HepG2 (cell line): ENCODE data around the gene APOA1. TPM values are rescaled to one million over a fixed set of nuclear protein-coding genes. Genes with fewer than 3 reads are reported as not detected.

ENCODE experiments used
- CENPX ChIP-seq: sonication (generic); formaldehyde crosslinking; IDR thresholded peaks from 2 replicates; pipeline ENCODE4 v1.9.0; 2021; ENCODE audit warnings: mild to moderate bottlenecking, missing genetic modification reagents, moderate library complexity
- HDAC6 ChIP-seq: fragments of 200-600 bp; sonication (generic); IDR thresholded peaks from 2 replicates; pipeline ENCODE4 v1.7.0; 2017; ENCODE audit warnings: mild to moderate bottlenecking, antibody characterized with exemption, low read length, low read depth
- HOXA9 ChIP-seq: sonication (generic); formaldehyde crosslinking; IDR thresholded peaks from 2 replicates; pipeline ENCODE4 v1.8.1; 2022; ENCODE audit warnings: missing genetic modification reagents, mild to moderate bottlenecking, moderate library complexity, borderline replicate concordance
- MAZ ChIP-seq, 2 experiments: sonication (generic) in 1 of 2; formaldehyde crosslinking in 1 of 2; IDR thresholded peaks; 2 replicates each; pipeline versions ENCODE4 v1.5.0 to v1.6.1; 2012 to 2020; ENCODE audit warnings: low read depth in 2 of 2, mild to moderate bottlenecking in 2 of 2, borderline replicate concordance in 1 of 2, improper control_type of control experiment in 1 of 2, low read length in 1 of 2, missing genetic modification reagents in 1 of 2, moderate library complexity in 1 of 2
- NAIF1 ChIP-seq: sonication (generic); formaldehyde crosslinking; IDR thresholded peaks from 2 replicates; pipeline ENCODE4 v1.5.0; 2020; ENCODE audit warnings: mild to moderate bottlenecking, missing genetic modification reagents, borderline replicate concordance
- NR2F6 ChIP-seq, 2 experiments: IDR thresholded peaks; 2 replicates each; pipeline ENCODE4 v1.6.1; 2016; ENCODE audit warnings: antibody characterized with exemption in 1 of 2, mild to moderate bottlenecking in 1 of 2
- PHF20 ChIP-seq: sonication (generic); formaldehyde crosslinking; IDR thresholded peaks from 2 replicates; pipeline ENCODE4 v1.5.0; 2020; ENCODE audit warnings: mild to moderate bottlenecking, missing genetic modification reagents
- SKI ChIP-seq: fragments of 450-650 bp; IDR thresholded peaks from one replicate; pipeline ENCODE4 v1.6.1; 2018; ENCODE audit warnings: mild to moderate bottlenecking; ENCODE audit not compliant: partially characterized antibody
- SMARCE1 ChIP-seq: fragments of 450-650 bp; IDR thresholded peaks from 2 replicates; pipeline ENCODE4 v1.6.1; 2017; ENCODE audit warnings: borderline replicate concordance
- TBX3 ChIP-seq: fragments of 450-650 bp; IDR thresholded peaks from 2 replicates; pipeline ENCODE4 v1.6.1; 2017; ENCODE audit warnings: antibody characterized with exemption, mild to moderate bottlenecking, inconsistent platforms, borderline replicate concordance
- ZNF83 ChIP-seq: sonication (generic); formaldehyde crosslinking; IDR thresholded peaks from 2 replicates; pipeline ENCODE4 v1.4.0; 2020; ENCODE audit warnings: missing genetic modification reagents, mild to moderate bottlenecking, borderline replicate concordance
- ZNF883 ChIP-seq: sonication (generic); formaldehyde crosslinking; IDR thresholded peaks from 2 replicates; pipeline ENCODE4 v1.5.1; 2020; ENCODE audit warnings: mild to moderate bottlenecking, missing genetic modification reagents; ENCODE audit errors: not compliant biosample characterization
- polyA plus RNA-seq, 8 experiments: library from polyadenylated mRNA; depleted of rRNA in 3 of 8; stranded (reverse) in 7 of 8; unstranded in 1 of 8; fragments of >200 nt; fragmentation: Illumina TruSeq in 4 of 8; extraction: Trizol in 4 of 8; gene quantifications; 2 replicates each; pipeline versions ENCODE4 v1.2.1 to v1.2.3, GENCODE V29; 2011 to 2016; ENCODE audit warnings: low read depth in 4 of 8, missing spikeins in 1 of 8, mixed read lengths in 1 of 8; ENCODE audit not compliant: insufficient read depth in 1 of 8
- total RNA-seq, 5 experiments: library from RNA; depleted of rRNA; stranded (reverse); fragments of >200 nt; fragmentation: Illumina TruSeq; extraction: Trizol; gene quantifications; 2 replicates each; pipeline ENCODE4 v1.2.3, GENCODE V29; 2016; ENCODE audit warnings: low read depth in 1 of 5
- TF ChIP-seq, protein P1 (sequence below): IDR thresholded peaks from 2 replicates; pipeline ENCODE4 v1.6.1; 2016; ENCODE audit warnings: low read depth, missing genetic modification reagents, missing compliant biosample characterization
- TF ChIP-seq, protein P2 (sequence below): IDR thresholded peaks from 2 replicates; pipeline ENCODE4 v1.6.1; 2018; ENCODE audit warnings: missing genetic modification reagents
- TF ChIP-seq, protein P3 (sequence below), 2 experiments: IDR thresholded peaks; 2 replicates each; pipeline ENCODE4 v1.6.1; 2011 to 2012; ENCODE audit warnings: low read length in 2 of 2, borderline replicate concordance in 1 of 2, low read depth in 1 of 2, mild to moderate bottlenecking in 1 of 2, moderate library complexity in 1 of 2
- TF ChIP-seq, protein P4 (sequence below): sonication (generic); formaldehyde crosslinking; conservative IDR thresholded peaks from 2 replicates; pipeline ENCODE4 v1.8.0; 2022; ENCODE audit warnings: low read depth, missing genetic modification reagents

APOA1 gene
- total and polyA plus RNA-seq, 2 of the 13 experiments (the other 11 are each of a cell fraction or from before 2014, with no cell fraction given) = 1,973 to 5,485 TPM

DNA sequence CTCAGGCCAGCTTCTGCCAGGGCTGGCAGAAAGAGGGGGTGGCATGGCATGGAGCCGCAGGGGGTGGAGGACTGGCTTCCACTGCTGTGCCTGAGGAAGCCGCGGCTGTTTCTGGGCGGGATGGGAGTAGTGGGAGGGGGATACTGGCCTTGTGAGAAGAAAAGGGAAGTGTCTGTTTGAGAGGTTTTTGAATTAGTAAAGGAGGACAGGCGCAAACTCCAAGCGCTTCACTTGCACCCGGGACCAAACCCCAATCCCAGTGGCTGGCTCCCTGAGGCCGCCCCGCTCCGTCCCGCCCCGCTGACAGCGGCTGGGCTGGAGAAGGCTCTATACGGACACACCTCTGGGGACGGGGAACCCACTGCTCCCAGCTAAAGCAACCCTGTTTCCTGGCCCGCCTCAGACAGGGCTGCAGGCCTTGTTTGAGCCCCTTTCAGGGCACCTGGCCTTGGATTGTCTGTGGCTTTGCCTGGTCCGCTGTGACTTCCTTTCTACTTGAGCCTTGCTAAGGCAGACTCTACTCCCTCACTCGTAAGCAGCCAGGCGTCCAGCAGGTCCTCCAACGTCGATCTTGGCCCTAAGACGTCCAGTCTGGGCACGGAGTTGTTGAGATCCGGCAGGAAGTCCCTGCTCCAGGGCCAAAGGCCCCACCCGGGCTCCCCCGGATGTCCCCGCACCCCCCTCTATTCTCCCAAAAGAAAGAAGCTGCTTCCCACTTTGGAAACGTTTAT lies 2.2 kb downstream of the APOA1 start (continued):
- no peak for TF ChIP-seq MAZ (IDR thresholded peaks at IDR 0.05; ENCODE audit: borderline replicate concordance, low read depth, low read length)
- no peak; the same call in 1 of the 2 replicates for TF ChIP-seq MAZ (CRISPR knock-in tag; IDR thresholded peaks at IDR 0.05; ENCODE audit: low read depth)
- no peak for TF ChIP-seq NR2F6 (IDR thresholded peaks at IDR 0.05)
- no peak for TF ChIP-seq NR2F6 (CRISPR knock-in tag; IDR thresholded peaks at IDR 0.05)
- TF ChIP-seq SMARCE1 = no peak
- no peak for TF ChIP-seq HDAC6
- no peak for TF ChIP-seq SKI
- TF ChIP-seq CENPX (CRISPR knock-in tag) = no peak
- TF ChIP-seq, protein P1, sequence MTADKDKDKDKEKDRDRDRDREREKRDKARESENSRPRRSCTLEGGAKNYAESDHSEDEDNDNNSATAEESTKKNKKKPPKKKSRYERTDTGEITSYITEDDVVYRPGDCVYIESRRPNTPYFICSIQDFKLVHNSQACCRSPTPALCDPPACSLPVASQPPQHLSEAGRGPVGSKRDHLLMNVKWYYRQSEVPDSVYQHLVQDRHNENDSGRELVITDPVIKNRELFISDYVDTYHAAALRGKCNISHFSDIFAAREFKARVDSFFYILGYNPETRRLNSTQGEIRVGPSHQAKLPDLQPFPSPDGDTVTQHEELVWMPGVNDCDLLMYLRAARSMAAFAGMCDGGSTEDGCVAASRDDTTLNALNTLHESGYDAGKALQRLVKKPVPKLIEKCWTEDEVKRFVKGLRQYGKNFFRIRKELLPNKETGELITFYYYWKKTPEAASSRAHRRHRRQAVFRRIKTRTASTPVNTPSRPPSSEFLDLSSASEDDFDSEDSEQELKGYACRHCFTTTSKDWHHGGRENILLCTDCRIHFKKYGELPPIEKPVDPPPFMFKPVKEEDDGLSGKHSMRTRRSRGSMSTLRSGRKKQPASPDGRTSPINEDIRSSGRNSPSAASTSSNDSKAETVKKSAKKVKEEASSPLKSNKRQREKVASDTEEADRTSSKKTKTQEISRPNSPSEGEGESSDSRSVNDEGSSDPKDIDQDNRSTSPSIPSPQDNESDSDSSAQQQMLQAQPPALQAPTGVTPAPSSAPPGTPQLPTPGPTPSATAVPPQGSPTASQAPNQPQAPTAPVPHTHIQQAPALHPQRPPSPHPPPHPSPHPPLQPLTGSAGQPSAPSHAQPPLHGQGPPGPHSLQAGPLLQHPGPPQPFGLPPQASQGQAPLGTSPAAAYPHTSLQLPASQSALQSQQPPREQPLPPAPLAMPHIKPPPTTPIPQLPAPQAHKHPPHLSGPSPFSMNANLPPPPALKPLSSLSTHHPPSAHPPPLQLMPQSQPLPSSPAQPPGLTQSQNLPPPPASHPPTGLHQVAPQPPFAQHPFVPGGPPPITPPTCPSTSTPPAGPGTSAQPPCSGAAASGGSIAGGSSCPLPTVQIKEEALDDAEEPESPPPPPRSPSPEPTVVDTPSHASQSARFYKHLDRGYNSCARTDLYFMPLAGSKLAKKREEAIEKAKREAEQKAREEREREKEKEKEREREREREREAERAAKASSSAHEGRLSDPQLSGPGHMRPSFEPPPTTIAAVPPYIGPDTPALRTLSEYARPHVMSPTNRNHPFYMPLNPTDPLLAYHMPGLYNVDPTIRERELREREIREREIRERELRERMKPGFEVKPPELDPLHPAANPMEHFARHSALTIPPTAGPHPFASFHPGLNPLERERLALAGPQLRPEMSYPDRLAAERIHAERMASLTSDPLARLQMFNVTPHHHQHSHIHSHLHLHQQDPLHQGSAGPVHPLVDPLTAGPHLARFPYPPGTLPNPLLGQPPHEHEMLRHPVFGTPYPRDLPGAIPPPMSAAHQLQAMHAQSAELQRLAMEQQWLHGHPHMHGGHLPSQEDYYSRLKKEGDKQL (CRISPR knock-in tag) = no peak
- TF ChIP-seq ZNF83 (CRISPR knock-in tag) = no peak
- TF ChIP-seq, protein P2, sequence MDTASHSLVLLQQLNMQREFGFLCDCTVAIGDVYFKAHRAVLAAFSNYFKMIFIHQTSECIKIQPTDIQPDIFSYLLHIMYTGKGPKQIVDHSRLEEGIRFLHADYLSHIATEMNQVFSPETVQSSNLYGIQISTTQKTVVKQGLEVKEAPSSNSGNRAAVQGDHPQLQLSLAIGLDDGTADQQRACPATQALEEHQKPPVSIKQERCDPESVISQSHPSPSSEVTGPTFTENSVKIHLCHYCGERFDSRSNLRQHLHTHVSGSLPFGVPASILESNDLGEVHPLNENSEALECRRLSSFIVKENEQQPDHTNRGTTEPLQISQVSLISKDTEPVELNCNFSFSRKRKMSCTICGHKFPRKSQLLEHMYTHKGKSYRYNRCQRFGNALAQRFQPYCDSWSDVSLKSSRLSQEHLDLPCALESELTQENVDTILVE (CRISPR knock-in tag) = no peak
- no peak for TF ChIP-seq TBX3
- TF ChIP-seq HOXA9 = no peak
- no peak for TF ChIP-seq NAIF1 (CRISPR knock-in tag)
- TF ChIP-seq, protein P3, sequence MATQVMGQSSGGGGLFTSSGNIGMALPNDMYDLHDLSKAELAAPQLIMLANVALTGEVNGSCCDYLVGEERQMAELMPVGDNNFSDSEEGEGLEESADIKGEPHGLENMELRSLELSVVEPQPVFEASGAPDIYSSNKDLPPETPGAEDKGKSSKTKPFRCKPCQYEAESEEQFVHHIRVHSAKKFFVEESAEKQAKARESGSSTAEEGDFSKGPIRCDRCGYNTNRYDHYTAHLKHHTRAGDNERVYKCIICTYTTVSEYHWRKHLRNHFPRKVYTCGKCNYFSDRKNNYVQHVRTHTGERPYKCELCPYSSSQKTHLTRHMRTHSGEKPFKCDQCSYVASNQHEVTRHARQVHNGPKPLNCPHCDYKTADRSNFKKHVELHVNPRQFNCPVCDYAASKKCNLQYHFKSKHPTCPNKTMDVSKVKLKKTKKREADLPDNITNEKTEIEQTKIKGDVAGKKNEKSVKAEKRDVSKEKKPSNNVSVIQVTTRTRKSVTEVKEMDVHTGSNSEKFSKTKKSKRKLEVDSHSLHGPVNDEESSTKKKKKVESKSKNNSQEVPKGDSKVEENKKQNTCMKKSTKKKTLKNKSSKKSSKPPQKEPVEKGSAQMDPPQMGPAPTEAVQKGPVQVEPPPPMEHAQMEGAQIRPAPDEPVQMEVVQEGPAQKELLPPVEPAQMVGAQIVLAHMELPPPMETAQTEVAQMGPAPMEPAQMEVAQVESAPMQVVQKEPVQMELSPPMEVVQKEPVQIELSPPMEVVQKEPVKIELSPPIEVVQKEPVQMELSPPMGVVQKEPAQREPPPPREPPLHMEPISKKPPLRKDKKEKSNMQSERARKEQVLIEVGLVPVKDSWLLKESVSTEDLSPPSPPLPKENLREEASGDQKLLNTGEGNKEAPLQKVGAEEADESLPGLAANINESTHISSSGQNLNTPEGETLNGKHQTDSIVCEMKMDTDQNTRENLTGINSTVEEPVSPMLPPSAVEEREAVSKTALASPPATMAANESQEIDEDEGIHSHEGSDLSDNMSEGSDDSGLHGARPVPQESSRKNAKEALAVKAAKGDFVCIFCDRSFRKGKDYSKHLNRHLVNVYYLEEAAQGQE (IDR thresholded peaks at IDR 0.05; ENCODE audit: borderline replicate concordance in 1 of 2, low read depth in 1 of 2, low read length in 2 of 2) = no peak
- TF ChIP-seq ZNF883 (CRISPR knock-in tag) = no peak
- TF ChIP-seq PHF20 (CRISPR knock-in tag) = no peak
- TF ChIP-seq, protein P4, sequence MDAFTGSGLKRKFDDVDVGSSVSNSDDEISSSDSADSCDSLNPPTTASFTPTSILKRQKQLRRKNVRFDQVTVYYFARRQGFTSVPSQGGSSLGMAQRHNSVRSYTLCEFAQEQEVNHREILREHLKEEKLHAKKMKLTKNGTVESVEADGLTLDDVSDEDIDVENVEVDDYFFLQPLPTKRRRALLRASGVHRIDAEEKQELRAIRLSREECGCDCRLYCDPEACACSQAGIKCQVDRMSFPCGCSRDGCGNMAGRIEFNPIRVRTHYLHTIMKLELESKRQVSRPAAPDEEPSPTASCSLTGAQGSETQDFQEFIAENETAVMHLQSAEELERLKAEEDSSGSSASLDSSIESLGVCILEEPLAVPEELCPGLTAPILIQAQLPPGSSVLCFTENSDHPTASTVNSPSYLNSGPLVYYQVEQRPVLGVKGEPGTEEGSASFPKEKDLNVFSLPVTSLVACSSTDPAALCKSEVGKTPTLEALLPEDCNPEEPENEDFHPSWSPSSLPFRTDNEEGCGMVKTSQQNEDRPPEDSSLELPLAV = no peak
